Measurements from ENCODE around the gene ARID1A. TPM values are rescaled to one million over a fixed set of nuclear protein-coding genes. Genes with fewer than 3 reads are reported as not detected.

ARID1A gene
- total RNA-seq, 6 experiments from 2014 or later: 46.1 to 51.2 (median 49.2) TPM

GRCh38 chr1:26775666-26776065 is 79.9 kb downstream of the ARID1A start:
- Mint-ChIP-seq H3K9me3 (no peaks in the 10 kb centered on the region), H3K4me1 (ENCODE audit: low read depth) (peaks cover 47% of the 10 kb centered on the region), H3K36me3 (ENCODE audit: low read depth) (peaks cover 73% of the 10 kb centered on the region), H3K4me3 (no peak overlapping the region), H3K27me3 (ENCODE audit: insufficient read depth) (peaks cover 7% of the 10 kb centered on the region), H3K27ac (peak overlapping the region; percentile 55)
- no peak for DNase-seq
- TF ChIP-seq CTCF (IDR thresholded peaks at IDR 0.05): no peak

- H3K36me3 Mint-ChIP-seq (ENCODE audit: low read depth): peaks cover 82% of the 10 kb centered on the region
- H3K4me1 Mint-ChIP-seq (ENCODE audit: low read depth): peaks cover 43% of the 10 kb centered on the region
- H3K9me3 Mint-ChIP-seq: no peaks in the 10 kb centered on the region
- peaks cover 4% of the 10 kb centered on the region; the same call in 1 of the 2 replicates for H3K27me3 Mint-ChIP-seq (ENCODE audit: insufficient read depth)
- H3K4me3 Mint-ChIP-seq: no peak overlapping the region
- no peak for TF ChIP-seq CTCF (IDR thresholded peaks at IDR 0.05)
- H3K27ac Mint-ChIP-seq: peak overlapping the region; percentile 11; the same call in 1 of the 2 replicates
- no peak for DNase-seq
Measured at GRCh38 chr1:26779098-26779668, 83.4 kb downstream of the ARID1A start.

- DNase-seq: no peak
- Mint-ChIP-seq H3K27me3 (ENCODE audit: insufficient read depth) (peaks cover 4% of the 10 kb centered on the region; the same call in 1 of the 2 replicates), H3K4me3 (no peak overlapping the region), H3K27ac (peak overlapping the region; percentile 49; the same call in 1 of the 2 replicates), H3K4me1 (ENCODE audit: low read depth) (peaks cover 51% of the 10 kb centered on the region), H3K9me3 (no peaks in the 10 kb centered on the region), H3K36me3 (ENCODE audit: low read depth) (peaks cover 72% of the 10 kb centered on the region)
- no peak for TF ChIP-seq CTCF (IDR thresholded peaks at IDR 0.05)
Measured at GRCh38 chr1:26780344-26780957, 84.6 kb downstream of the ARID1A start.

GRCh38 chr1:26781206-26781825 is 85.5 kb downstream of the ARID1A start:
- 0 out of 2 replicates have a peak overlapping the region, but pooled peaks have one; percentile 8 for H3K27ac Mint-ChIP-seq
- no peak for DNase-seq
- TF ChIP-seq CTCF (IDR thresholded peaks at IDR 0.05): no peak

GRCh38 chr1:26782521-26783212 is 86.9 kb downstream of the ARID1A start:
- Mint-ChIP-seq H3K9me3 (no peaks in the 10 kb centered on the region), H3K4me3 (peak overlapping the region; percentile 0; the same call in 1 of the 2 replicates), H3K27me3 (ENCODE audit: insufficient read depth) (peaks cover 11% of the 10 kb centered on the region), H3K4me1 (ENCODE audit: low read depth) (peaks cover 67% of the 10 kb centered on the region), H3K36me3 (ENCODE audit: low read depth) (peaks cover 56% of the 10 kb centered on the region), H3K27ac (peak overlapping the region; percentile 100)
- no peak for DNase-seq
- no peak for TF ChIP-seq CTCF (IDR thresholded peaks at IDR 0.05)

More at GRCh38 chr1:26781206-26781825, 85.5 kb downstream of the ARID1A start:
- Mint-ChIP-seq H3K36me3 (ENCODE audit: low read depth) (peaks cover 63% of the 10 kb centered on the region), H3K4me3 (no peak overlapping the region), H3K9me3 (no peaks in the 10 kb centered on the region), H3K27me3 (ENCODE audit: insufficient read depth) (peaks cover 7% of the 10 kb centered on the region), H3K4me1 (ENCODE audit: low read depth) (peaks cover 53% of the 10 kb centered on the region)
